Activated T-helper 9 cell treated with anti-CD3 and anti-CD28 coated beads, Interleukin-2, amount 50 U/mL, for 16 hours (primary cell): ENCODE measurements around the gene ITSN1.
"Not testable (repeated sequence)": the region's sequence is repeated elsewhere in the genome, so short reads cannot be mapped to it uniquely, and the experiment has no call there.

Experiments used
- DNase-seq: peaks from one replicate; pipeline ENCODE4 v3.0.0-alpha.2; 2020; ENCODE audit warnings: low read depth

Gene ITSN1

DNA sequence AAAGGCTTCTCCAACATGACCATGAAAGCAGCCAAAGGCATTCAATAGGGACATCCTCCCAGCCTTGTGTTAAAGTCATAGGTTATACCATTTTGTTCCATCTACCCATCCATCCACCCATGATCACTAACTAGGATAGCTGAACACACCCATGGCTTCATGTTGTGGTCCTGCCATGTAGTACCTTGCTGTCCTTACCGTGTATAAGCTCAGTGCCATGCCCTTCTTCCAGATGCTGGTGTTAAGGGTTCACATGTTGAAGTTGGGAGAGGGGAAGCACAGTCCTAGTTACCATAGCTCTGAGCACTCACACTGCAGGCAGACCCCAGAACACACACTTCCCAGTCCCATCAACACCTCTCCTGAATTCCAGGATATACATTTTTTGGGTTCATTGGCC, 221.8 kb downstream of the ITSN1 start:
- DNase-seq = no peak

DNA sequence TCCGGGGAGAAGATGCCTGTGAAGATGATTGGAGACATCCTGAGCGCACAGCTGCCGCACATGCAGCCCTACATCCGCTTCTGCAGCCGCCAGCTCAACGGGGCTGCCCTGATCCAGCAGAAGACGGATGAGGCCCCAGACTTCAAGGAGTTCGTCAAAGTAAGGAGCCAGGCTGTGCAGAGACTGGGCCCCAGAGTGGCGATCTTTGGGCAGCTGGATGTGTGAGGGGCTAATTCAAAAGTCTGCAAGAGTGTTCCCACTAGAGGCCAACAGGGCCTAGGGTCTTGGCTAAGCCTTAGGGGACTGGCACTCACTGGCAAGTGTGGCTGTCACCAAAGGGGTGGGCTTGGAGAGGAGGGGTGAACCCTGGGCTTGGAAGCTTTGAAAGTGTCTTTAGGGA, 222.9 kb downstream of the ITSN1 start:
- DNase-seq = no peak

DNA sequence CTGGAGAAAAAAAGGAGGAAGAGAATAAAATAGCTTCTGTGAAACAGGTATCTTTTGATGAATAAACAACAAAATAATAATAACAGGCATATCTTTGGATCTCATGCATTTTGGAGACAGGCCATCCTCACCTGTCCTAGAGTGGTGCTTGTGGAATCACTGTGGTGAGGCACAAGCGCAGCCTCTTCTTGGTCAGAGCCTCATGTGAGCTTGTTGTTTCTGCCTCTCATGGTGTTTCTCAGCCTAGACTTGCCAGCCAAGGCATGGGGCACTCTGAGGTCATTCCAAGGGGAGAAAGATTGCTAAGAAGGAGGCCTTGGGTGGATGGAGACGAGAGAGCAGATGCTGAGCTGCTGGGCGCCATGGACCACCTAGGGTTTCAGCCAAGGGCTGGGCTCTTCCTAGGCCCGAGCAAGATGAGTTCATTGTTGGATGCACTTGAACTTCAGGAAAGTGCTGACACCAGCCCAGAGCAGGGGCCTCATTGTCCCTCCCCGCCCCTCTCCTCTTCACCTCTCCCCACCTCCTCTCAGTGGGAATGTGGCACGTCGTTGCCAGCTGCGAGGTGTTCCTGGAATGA, 223.8 kb downstream of the ITSN1 start:
- no peak for DNase-seq

DNA sequence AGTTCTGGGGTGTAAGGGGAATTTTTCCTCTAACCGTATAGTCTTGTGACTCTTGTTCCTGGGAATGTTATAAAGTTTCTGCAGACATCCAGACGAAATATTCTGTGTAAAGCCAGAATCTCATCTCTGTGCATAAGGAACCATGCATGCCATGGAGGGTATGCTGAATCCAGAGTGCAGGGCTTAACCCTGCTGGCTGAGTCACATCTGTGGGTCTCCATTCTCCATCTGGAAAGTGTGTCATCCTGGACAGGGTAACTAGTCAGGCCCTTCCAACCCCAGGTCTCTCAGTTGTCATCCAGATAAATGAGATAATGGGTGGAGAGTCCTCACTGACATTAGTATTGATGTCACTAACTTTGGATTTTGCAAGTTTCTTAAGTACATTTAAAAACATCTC, 224.5 kb downstream of the ITSN1 start:
- DNase-seq = no peak

DNA sequence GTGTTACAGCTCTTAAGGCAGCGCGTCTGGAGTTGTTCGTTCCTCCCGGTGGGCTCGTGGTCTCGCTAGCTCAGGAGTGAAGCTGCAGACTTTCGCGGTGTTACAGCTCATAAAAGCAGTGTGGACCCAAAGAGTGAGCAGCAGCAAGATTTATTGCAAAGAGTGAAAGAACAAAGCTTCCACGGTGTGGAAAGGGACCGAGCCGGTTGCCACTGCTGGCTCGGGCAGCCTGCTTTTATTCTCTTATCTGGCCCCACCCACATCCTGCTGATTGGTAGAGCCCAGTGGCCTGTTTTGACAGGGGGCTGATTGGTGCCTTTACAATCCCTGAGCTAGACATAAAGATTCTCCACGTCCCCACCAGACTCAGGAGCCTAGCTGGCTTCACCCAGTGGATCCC, 225.6 kb downstream of the ITSN1 start:
- not testable (repeated sequence) for DNase-seq

- DNase-seq = no peak
These were observed 227.6 kb downstream of the ITSN1 start for GRCh38 chr21:33869873-33870272.

- no peak for DNase-seq
These were observed 228.5 kb downstream of the ITSN1 start for GRCh38 chr21:33870768-33871167.

- no peak for DNase-seq
These were observed 228.9 kb downstream of the ITSN1 start for GRCh38 chr21:33871171-33871570.

- DNase-seq = no peak
These were observed 230.7 kb downstream of the ITSN1 start for GRCh38 chr21:33872881-33873515.

DNA sequence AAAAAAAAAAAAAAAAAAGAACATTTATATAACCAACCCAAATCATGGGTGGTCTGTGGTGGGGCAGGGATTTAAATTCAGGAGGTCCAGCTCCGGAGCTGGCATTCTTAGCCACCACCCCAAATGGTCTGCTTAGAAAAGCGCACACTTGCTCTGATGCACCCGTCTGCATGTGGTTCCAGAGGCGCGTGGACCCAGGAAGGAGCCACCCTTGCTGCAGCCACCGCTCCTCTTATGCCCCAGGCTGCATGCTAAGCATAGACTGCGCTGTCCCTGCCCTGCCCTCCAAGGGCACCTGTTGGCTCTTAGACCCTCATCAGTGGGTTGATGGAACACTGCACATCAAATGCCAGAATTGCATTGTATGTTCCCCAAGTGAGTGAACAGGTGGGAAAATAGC, 231.9 kb downstream of the ITSN1 start:
- DNase-seq = no peak

DNA sequence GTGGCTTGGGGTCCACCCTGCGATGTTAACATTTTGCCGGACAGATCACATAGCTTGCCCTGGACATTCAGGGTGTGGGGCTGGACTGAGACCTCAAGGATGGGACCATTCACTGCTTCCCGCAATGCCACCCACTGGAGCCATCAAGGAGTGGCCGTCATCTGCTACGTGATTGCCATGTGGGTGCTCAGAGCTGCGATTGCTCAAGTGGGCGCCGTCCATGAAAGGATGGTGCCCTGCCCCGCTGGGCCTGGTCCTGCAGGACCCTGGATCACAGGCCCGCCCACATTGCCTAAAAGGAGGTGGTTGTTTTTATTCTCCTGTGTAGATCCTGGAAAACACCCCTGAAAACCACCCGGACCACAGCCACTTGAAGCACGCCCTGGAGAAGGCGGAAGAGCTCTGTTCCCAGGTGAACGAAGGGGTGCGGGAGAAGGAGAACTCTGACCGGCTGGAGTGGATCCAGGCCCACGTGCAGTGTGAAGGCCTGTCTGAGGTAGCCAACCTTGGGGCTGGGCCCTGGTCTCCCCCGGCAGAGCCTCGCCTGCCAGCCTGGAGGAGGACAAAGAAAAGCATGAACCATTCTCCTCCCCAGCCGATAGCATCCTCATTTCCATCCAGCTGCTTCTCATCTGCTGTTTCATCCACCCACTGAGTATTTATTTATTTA, 232.9 kb downstream of the ITSN1 start:
- no peak for DNase-seq

GRCh38 chr21:33878824-33879223, 236.5 kb downstream of the ITSN1 start:
- DNase-seq = no peak

GRCh38 chr21:33880626-33881025, 238.3 kb downstream of the ITSN1 start:
- no peak for DNase-seq

GRCh38 chr21:33881689-33882440, 239.6 kb downstream of the ITSN1 start:
- DNase-seq = no peak

- no peak for DNase-seq
These were observed 240.8 kb downstream of the ITSN1 start for GRCh38 chr21:33883118-33883517.

GRCh38 chr21:33884376-33885171, 242.3 kb downstream of the ITSN1 start:
- no peak for DNase-seq

GRCh38 chr21:33885172-33885514, 242.8 kb downstream of the ITSN1 start:
- no peak for DNase-seq

- no peak for DNase-seq
These were observed 244.0 kb downstream of the ITSN1 start for GRCh38 chr21:33886321-33886720.

DNA sequence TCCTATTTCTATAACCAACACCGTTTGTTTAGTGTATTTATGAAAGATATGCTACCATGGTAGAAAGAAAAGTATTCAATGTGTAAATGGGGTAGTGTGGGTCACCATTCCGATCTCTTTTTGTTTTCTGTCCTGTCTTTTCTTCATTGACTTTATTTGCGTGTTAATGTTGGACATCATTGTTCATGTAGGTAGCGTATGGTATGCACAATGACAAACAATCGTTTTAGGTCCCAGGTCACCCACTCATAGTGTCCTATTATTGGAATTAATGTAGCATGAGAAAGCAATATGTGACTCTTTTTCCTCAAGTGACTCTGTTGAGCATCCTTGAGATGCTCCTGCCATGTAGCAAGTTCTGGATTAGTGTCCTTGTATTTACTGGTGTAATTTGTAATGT, 247.9 kb downstream of the ITSN1 start:
- DNase-seq = no peak

DNA sequence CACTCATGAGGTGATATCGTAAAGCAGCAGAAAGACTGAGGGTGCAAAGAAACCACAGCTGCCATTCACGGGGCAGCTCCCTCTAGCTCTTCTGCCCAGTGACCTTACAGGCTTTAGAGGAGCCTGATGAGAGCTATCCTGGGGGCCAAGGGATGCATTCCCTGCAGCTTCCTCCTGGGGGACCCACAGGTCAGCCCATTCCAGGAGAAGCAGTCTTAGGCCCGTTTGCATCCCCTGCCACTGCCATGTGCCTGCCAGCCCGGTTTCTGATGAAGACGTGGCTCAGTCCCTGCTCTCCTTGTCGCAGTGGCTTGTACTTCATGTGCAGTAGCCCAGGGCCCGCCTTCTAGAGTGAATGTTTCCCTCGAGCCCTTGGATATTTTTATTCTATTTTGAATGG, 250.6 kb downstream of the ITSN1 start:
- no peak for DNase-seq

GRCh38 chr21:33893917-33894316, 251.6 kb downstream of the ITSN1 start:
- no peak for DNase-seq

DNA sequence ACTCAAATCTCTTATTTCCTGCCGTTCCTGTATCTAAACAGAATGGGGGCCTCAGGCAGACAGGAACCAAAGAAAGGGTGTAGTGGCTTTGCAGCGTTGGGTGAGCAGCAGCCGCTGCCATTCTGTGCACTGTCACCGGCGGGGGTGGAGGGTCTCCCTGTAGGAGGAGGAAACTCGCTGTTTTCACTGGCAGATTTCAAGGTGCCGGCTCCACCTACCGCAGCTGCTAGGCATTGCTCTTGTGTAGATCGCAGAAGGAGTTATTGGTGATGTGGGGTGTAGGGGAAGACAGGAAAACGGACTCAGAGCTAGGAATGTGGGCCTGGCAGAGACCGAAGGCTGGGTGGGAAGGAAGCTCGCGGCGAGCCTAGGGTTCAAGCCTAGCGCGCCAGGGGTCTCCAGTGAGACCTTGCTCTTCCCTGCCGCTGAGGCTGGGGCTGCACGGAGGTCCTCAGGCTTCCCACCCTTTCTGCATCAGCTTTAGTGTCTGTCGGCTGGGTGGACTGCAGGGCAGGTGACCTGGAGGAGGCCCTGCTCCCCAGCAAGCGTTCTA, 252.5 kb downstream of the ITSN1 start:
- peak; percentile 24 for DNase-seq
